PC-3 (cell line): ENCODE results near the gene ISL1.

ENCODE experiments used
- EZH2 ChIP-seq: fragments of 300-600 bp; sonication (generic); IDR thresholded peaks from one replicate; pipeline ENCODE4 v1.6.1; 2017; ENCODE audit warnings: antibody characterized with exemption, mild to moderate bottlenecking, low read length; ENCODE audit not compliant: unreplicated experiment
- EZH2phosphoT487 ChIP-seq: fragments of 300-600 bp; sonication (generic); IDR thresholded peaks from 2 replicates; pipeline ENCODE4 v1.6.1; 2018; ENCODE audit warnings: mild to moderate bottlenecking, antibody characterized with exemption, low read length, borderline replicate concordance
- TF ChIP-seq, protein P1 (sequence below): fragments of 300-600 bp; sonication (generic); conservative IDR thresholded peaks from 2 replicates; pipeline ENCODE4 v1.5.1; 2017; ENCODE audit warnings: antibody characterized with exemption, low read depth, mild to moderate bottlenecking, low read length

DNA sequence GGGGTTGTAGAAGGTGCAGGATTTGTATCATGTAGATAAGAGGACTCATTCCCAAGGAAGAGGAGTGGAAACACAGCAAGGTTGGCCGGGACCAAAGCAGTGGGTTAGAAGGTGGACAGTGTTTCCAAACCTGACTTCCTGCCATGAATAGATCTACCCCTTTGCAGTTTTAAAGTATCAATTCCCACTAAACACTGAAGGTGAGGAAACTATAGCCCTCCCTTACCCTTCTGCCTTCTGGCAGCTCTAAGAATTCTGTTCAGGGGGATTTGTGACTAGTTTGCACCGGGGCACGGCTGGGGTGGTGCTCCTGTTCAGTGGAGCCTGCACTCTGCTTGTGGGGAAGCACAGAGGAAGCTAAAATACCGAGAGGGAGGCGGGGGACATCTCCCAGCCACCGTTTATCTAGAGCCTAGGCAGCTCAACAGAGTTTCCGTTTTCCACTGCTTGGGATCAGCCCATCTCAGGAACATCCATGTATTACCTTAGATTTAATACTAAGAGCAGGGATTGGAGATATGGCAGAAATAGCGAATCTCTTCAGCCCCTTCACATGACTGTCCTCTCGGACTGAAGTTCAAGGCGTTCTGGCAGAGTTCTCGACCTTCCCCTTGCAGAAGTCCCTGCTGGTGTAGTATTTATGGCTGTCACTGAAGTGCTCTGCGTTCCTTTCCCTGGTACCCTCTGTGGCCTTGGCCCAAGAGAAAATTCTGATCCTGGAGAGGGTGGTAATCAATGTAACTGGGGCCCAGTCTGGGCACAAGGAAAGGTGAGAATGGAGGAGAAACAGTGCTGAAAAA lies 5.4 kb downstream of the ISL1 start:
- TF ChIP-seq, protein P1, sequence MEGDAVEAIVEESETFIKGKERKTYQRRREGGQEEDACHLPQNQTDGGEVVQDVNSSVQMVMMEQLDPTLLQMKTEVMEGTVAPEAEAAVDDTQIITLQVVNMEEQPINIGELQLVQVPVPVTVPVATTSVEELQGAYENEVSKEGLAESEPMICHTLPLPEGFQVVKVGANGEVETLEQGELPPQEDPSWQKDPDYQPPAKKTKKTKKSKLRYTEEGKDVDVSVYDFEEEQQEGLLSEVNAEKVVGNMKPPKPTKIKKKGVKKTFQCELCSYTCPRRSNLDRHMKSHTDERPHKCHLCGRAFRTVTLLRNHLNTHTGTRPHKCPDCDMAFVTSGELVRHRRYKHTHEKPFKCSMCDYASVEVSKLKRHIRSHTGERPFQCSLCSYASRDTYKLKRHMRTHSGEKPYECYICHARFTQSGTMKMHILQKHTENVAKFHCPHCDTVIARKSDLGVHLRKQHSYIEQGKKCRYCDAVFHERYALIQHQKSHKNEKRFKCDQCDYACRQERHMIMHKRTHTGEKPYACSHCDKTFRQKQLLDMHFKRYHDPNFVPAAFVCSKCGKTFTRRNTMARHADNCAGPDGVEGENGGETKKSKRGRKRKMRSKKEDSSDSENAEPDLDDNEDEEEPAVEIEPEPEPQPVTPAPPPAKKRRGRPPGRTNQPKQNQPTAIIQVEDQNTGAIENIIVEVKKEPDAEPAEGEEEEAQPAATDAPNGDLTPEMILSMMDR: no peak
- TF ChIP-seq EZH2: no peak
- TF ChIP-seq EZH2phosphoT487: no peak
